GM12878 (cell line): ENCODE measurements around the gene BARD1.
A peak's percentile ranks its signal among the peaks of the same experiment; 100 is the strongest.

Source experiments
- BRCA1 ChIP-seq: IDR thresholded peaks from 2 replicates; pipeline ENCODE4 v1.6.1; 2011; ENCODE audit warnings: low read depth, low read length, improper control_type of control experiment
- CBX3 ChIP-seq: fragments of 200-600 bp; sonication (generic); IDR thresholded peaks from 2 replicates; pipeline ENCODE4 v1.6.1; 2016; ENCODE audit warnings: low read depth, borderline replicate concordance
- DPF2 ChIP-seq: fragments of 450-650 bp; IDR thresholded peaks from 2 replicates; pipeline ENCODE4 v1.6.1; 2017; ENCODE audit warnings: mild to moderate bottlenecking
- EP300 ChIP-seq, 2 experiments: fragments of 150-350 bp in 1 of 2; IDR thresholded peaks; 2 replicates each; pipeline ENCODE4 v1.6.1; 2011 to 2012; ENCODE audit warnings: low read depth in 2 of 2, low read length in 2 of 2, borderline replicate concordance in 1 of 2, improper control_type of control experiment in 1 of 2, inconsistent platforms in 1 of 2; ENCODE audit not compliant: control insufficient read depth in 1 of 2
- NFXL1 ChIP-seq: fragments of 450-650 bp; IDR thresholded peaks from 2 replicates; pipeline ENCODE4 v1.6.1; 2017; ENCODE audit warnings: antibody characterized with exemption, mild to moderate bottlenecking, borderline replicate concordance
- NFYB ChIP-seq: IDR thresholded peaks from 2 replicates; pipeline ENCODE4 v1.6.1; 2011; ENCODE audit warnings: low read depth, mild to moderate bottlenecking, low read length, improper control_type of control experiment, moderate library complexity; ENCODE audit not compliant: insufficient read depth
- PAX8 ChIP-seq: fragments of 450-650 bp; IDR thresholded peaks from 2 replicates; pipeline ENCODE4 v1.6.1; 2017; ENCODE audit warnings: mild to moderate bottlenecking, moderate library complexity
- RAD51 ChIP-seq: fragments of 450-650 bp; IDR thresholded peaks from 2 replicates; pipeline ENCODE4 v1.6.1; 2016; ENCODE audit warnings: moderate library complexity, mild to moderate bottlenecking, inconsistent platforms
- RBBP5 ChIP-seq: fragments of 200-600 bp; sonication (generic); conservative IDR thresholded peaks from 2 replicates; pipeline ENCODE4 v1.6.1; 2016
- SIN3A ChIP-seq: IDR thresholded peaks from 2 replicates; pipeline ENCODE4 v1.6.1; 2012; ENCODE audit warnings: low read depth, low read length, improper control_type of control experiment
- TF ChIP-seq, protein P1 (sequence below), 3 experiments: IDR thresholded peaks in 2 of 3; conservative IDR thresholded peaks in 1 of 3; 2 replicates each; pipeline ENCODE4 v1.5.1; 2011; ENCODE audit warnings: low read depth in 3 of 3, low read length in 3 of 3, mild to moderate bottlenecking in 3 of 3, control low read depth in 2 of 3, moderate library complexity in 2 of 3, inconsistent platforms in 1 of 3, mixed read lengths in 1 of 3; ENCODE audit not compliant: control insufficient read depth in 2 of 3, insufficient read depth in 1 of 3; ENCODE audit errors: extremely low read depth in 1 of 3

DNA sequence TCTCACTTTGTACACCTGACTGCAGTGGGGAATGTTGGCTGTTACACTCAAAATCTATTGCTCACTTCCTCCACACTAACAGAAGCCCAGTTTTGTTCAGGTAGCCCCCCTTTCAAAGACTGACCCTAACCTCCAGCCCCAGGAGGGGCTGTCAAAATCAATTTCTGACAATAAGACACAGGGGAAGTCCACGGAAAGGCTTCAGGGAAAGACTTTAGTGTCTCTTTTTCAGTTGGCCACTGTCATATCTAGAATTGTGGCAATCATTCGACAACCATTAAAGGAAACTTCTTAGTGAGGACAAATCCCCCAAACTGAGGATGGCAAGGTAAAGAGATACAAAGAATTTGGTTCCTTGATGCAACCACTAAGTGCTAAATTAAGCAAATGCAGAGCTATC, 59.0 kb downstream of the BARD1 start:
- TF ChIP-seq RBBP5 (no peak), NFYB (no peak), CBX3 (no peak), BRCA1 (no peak), EP300 (IDR thresholded peaks at IDR 0.05; ENCODE audit: borderline replicate concordance in 1 of 2, control insufficient read depth in 1 of 2, low read depth in 2 of 2, low read length in 2 of 2) (peak; percentile 48 to 52; a peak in 2 of 4 replicates), PAX8 (no peak), DPF2 (peak; percentile 27; the same call in 1 of the 2 replicates), NFXL1 (no peak), SIN3A (no peak), RAD51 (no peak)
- TF ChIP-seq, protein P1, sequence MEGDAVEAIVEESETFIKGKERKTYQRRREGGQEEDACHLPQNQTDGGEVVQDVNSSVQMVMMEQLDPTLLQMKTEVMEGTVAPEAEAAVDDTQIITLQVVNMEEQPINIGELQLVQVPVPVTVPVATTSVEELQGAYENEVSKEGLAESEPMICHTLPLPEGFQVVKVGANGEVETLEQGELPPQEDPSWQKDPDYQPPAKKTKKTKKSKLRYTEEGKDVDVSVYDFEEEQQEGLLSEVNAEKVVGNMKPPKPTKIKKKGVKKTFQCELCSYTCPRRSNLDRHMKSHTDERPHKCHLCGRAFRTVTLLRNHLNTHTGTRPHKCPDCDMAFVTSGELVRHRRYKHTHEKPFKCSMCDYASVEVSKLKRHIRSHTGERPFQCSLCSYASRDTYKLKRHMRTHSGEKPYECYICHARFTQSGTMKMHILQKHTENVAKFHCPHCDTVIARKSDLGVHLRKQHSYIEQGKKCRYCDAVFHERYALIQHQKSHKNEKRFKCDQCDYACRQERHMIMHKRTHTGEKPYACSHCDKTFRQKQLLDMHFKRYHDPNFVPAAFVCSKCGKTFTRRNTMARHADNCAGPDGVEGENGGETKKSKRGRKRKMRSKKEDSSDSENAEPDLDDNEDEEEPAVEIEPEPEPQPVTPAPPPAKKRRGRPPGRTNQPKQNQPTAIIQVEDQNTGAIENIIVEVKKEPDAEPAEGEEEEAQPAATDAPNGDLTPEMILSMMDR (IDR thresholded peaks at IDR 0.05 in 2 of 3, conservative IDR thresholded peaks at IDR 0.05 in 1 of 3; ENCODE audit: control insufficient read depth in 2 of 3, extremely low read depth in 1 of 3, insufficient read depth in 1 of 3, low read depth in 3 of 3, low read length in 3 of 3), result no peak
